Fibroblast of skin of abdomen (primary cell): Measurements from ENCODE around the gene EPHA4.

Experiments
- DNase-seq: peaks from one replicate; pipeline ENCODE4 v3.0.0-alpha.2; 2013

EPHA4 gene

DNA sequence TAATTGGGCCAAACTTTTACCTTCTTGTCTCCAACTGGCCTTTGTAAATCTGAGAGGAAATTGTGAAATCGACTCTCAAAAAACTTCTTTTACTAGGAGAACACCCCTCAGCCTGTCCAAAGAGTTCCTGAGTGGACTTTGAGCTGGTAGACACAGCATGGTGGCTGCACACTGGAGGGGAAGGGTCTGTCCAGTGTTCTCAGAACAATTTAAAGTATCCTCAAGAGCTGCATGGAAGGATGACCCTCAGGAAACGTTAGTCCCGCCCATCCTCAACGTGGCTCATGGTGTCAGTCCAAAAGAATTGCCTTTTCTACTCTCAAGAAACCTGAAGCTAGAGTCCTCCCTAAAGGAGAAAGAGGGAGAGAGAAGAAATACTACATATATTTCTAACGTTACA lies 182.7 kb downstream of the EPHA4 start:
- DNase-seq: no peak

- no peak for DNase-seq
These were observed 183.2 kb downstream of the EPHA4 start for GRCh38 chr2:221388891-221389290.

DNA sequence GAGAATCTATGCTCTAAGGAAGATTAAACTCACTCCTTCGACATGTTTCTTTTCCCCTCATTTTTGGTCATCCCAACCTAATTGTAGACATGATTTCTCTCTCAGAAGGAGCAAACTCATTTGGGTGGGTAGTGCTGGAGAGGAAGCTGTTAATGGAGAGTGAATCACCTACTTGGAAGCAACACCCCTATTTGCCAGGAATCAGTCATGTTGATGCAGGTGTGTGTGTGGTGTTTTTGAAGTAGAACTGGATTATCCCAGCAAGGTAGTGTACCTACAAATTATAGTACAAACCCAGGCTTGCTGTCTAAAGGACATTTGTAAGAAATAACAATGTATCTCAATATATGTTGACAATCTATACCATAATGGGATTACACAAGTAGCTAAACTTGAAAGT lies 186.4 kb downstream of the EPHA4 start:
- DNase-seq: no peak

- DNase-seq: no peak
These were observed 190.1 kb downstream of the EPHA4 start for GRCh38 chr2:221381928-221382488.

DNA sequence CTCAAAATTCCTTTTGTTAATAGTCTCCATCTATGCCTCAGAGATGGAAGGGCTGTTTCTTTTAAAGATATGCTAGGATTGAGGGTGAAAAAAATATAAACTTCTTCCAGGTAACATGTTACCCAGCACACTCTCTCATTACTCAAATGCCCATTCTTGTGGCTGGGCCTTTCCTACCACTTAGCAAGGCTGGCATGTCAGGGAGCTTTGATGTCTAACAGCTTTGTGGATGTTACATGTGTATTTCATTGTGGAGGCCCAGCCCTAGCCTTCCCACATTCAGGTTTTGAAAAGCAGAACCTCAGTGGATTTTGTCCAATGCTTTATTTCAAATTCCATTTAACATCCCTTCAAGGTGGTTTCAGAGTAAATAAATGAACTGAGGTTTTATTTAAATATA lies 191.4 kb downstream of the EPHA4 start:
- no peak for DNase-seq

DNA sequence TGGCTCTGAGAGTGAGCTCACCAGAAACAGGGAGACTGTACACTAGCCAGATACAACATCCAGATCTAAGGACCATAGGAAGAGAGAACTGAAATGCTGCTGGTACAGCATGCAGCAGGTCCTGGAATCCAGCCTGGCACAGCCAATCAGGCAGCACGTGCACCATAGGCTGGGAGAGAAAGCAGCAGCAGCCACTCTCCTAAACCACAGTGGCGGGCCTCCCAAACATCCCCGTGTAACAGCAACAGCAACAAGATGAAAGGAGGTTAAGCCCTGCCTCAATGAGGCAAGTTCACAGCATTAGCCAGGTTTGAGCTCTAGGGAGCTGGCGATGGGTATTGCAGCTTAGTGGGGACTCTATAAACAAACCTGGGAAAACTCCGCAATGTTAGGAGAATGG lies 192.0 kb downstream of the EPHA4 start:
- DNase-seq: no peak

GRCh38 chr2:221377597-221377996 lies 194.5 kb downstream of the EPHA4 start:
- DNase-seq: peak; percentile 12

DNA sequence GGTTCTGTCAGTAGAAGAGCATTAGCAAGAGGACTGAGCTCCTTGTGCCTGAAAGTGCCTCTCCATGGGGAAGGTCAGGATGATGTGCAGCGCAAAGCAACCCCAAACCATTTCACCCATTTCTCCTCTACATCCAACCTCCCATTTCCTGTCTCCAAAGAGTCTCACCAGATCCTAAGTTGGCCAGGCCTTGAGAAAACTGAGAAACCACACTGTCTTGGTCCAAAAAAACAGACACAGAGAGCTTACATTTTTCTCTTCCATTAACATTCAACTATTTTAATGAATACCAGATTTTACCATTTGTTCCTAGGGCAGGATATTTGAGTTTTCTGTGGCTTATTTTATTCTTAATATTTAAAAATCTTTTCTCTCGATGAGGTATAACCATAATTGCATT lies 195.0 kb downstream of the EPHA4 start:
- peak; percentile 72 for DNase-seq

GRCh38 chr2:221374234-221374633 lies 197.9 kb downstream of the EPHA4 start:
- DNase-seq: no peak

GRCh38 chr2:221372907-221373306 lies 199.2 kb downstream of the EPHA4 start:
- no peak for DNase-seq

DNA sequence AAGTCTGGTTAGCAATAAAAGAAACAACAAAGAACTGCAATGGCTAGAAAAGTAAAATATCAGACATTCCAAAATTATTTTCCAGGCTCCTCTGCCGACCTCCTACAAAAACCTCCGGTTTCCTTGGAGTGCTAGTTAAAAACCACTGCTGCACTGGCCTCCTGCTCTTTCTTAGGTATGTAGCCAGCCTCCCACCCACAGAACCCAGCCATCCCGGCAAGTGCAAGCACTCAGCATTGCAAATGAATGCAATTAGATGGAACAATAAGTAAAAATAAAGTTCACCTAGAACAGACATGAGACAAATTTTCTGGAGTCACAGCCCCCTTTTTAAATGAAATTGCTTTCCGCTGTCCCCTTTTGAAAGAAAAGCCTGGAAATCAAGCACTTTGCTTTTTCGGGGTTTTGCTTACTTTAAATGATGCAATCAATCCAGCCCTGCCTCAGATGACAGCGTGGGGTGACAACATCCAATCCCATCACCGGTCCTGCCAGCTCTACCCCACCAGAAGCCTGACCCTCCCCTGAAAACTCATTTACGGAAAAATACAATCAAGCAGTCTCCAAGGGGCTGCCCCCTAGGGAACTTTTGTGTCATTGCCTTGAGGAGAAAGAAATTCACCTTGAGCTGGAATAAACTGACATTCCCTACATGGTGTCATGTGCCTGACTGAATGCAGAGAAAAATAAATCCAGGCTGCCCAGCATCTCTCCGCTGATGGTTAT lies 199.8 kb downstream of the EPHA4 start:
- no peak for DNase-seq

DNA sequence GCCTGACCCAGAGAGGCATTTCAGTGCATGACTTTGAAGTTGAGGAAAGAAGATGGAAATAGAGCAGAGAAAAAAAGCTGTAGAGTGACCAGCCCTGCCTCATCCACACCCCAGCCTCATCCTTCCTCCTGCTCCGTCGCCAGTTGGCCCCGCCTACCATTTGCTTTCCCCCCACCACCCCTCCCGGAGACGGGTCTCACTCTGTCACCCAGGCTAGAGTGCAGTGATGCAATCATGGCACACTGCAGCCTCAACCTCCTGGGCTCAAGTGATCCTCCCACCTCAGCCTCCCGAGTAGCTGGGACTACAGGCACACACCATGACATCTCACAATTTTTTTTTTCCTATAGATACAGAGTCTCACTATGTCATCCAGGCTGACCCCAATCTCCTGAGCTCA lies 200.8 kb downstream of the EPHA4 start:
- DNase-seq: no peak

GRCh38 chr2:221370857-221371211 lies 201.3 kb downstream of the EPHA4 start:
- DNase-seq: no peak

DNA sequence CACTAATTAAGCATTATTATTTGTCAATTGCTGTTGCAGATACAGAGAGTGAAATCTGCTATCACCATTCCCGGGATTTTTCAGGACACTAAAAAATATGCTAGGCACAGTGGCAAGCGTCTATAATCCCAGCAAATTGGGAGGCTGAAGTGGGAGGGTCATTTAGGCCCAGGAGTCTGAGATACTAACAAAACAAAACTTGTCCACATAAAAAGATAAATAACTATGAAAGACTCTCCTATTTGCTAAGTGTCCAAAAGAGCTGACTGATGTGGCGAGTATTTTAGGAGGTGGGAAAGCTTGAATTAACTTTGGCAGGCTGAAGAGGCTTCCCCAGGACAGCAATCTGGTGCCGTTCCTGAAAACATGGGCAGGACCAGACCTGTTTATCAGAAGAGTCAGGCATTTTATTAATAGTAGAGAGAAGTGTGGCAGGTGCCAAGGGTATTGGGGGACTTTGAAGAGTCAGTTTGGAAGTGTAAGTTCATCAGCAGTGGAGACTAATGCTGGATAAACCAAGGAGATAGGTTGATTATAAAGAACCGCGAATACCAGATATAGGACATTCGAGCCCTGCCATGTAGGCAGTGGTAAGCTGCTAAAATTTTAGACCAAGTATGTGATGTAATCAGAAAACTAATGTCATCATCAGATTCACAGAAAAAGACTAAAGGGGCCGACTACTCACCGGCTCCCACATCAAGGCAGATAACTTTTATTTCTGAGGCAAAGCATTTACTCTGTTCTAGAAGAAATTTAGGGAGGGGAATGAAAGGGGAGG lies 201.8 kb downstream of the EPHA4 start:
- no peak for DNase-seq
